Right renal cortex interstitium (tissue), 3 donors: ENCODE data around the gene CABLES1. TPM values are rescaled to one million over a fixed set of nuclear protein-coding genes. Genes with fewer than 3 reads are reported as not detected.
"Not testable (repeated sequence)": the region's sequence is repeated elsewhere in the genome, so short reads cannot be mapped to it uniquely, and the experiment has no call there.

ENCODE experiments used
- DNase-seq, 3 donors: peaks; one replicate each; pipeline ENCODE4 v3.0.0-alpha.2; 2013; ENCODE audit warnings: low read depth in 3 of 3, low spot score in 2 of 3
- polyA plus RNA-seq, 3 donors: library from polyadenylated mRNA; unstranded; fragments of 120-200 nt; gene quantifications; one replicate each; pipeline ENCODE4 v1.2.1, GENCODE V29; 2013; ENCODE audit not compliant: insufficient read length in 3 of 3

Gene CABLES1
- polyA plus RNA-seq, 3 donors = 24.3 to 25.8 (median 25.8) TPM

- DNase-seq = peak; percentile 58 to 62 (median 61)
Measured at GRCh38 chr18:23259701-23260681, 124.7 kb downstream of the CABLES1 start.

GRCh38 chr18:23260926-23261590 lies 125.8 kb downstream of the CABLES1 start:
- DNase-seq = no peak

GRCh38 chr18:23263551-23264235 lies 128.4 kb downstream of the CABLES1 start:
- DNase-seq = no peak

- no peak for DNase-seq
Measured at GRCh38 chr18:23265682-23266399, 130.6 kb downstream of the CABLES1 start.

GRCh38 chr18:23266717-23267446 lies 131.6 kb downstream of the CABLES1 start:
- DNase-seq = no peak

GRCh38 chr18:23267447-23267776 lies 132.1 kb downstream of the CABLES1 start:
- DNase-seq = no peak

- DNase-seq = no peak
Measured at GRCh38 chr18:23268641-23269040, 133.4 kb downstream of the CABLES1 start.

- not testable (repeated sequence) for DNase-seq
Measured at GRCh38 chr18:23269068-23269467, 133.8 kb downstream of the CABLES1 start.

GRCh38 chr18:23269928-23270327 lies 134.6 kb downstream of the CABLES1 start:
- no peak for DNase-seq

- no peak for DNase-seq
Measured at GRCh38 chr18:23270986-23271680, 135.8 kb downstream of the CABLES1 start.

- DNase-seq = no peak
Measured at GRCh38 chr18:23272498-23273232, 137.4 kb downstream of the CABLES1 start.

GRCh38 chr18:23273443-23273966 lies 138.2 kb downstream of the CABLES1 start:
- DNase-seq = no peak

- no peak for DNase-seq
Measured at GRCh38 chr18:23274638-23275482, 139.6 kb downstream of the CABLES1 start.

- no peak for DNase-seq
Measured at GRCh38 chr18:23276451-23276850, 141.2 kb downstream of the CABLES1 start.

- no peak for DNase-seq
Measured at GRCh38 chr18:23277399-23277798, 142.1 kb downstream of the CABLES1 start.

GRCh38 chr18:23279931-23280330 lies 144.6 kb downstream of the CABLES1 start:
- DNase-seq = no peak

GRCh38 chr18:23280844-23281243 lies 145.6 kb downstream of the CABLES1 start:
- DNase-seq = no peak
